ENCODE results near the gene OR8G5.

Gene OR8G5

GRCh38 chr11:124294687-124295086 is 38.5 kb downstream of the OR8G5 start:
- DNase-seq: no peak

- DNase-seq: no peak
These were observed 39.8 kb downstream of the OR8G5 start for GRCh38 chr11:124296016-124296415.

- no peak for DNase-seq
These were observed 41.7 kb downstream of the OR8G5 start for GRCh38 chr11:124297921-124298320.

- no peak for DNase-seq
These were observed 45.4 kb downstream of the OR8G5 start for GRCh38 chr11:124301548-124301947.

GRCh38 chr11:124302347-124303125 is 46.4 kb downstream of the OR8G5 start:
- no peak for DNase-seq

- no peak for DNase-seq
These were observed 50.9 kb downstream of the OR8G5 start for GRCh38 chr11:124307093-124307492.

GRCh38 chr11:124310721-124311120 is 54.5 kb downstream of the OR8G5 start:
- no peak for DNase-seq

GRCh38 chr11:124311269-124311668 is 55.1 kb downstream of the OR8G5 start:
- no peak for DNase-seq

GRCh38 chr11:124311670-124312069 is 55.5 kb downstream of the OR8G5 start:
- no peak for DNase-seq

- DNase-seq: no peak
These were observed 57.0 kb downstream of the OR8G5 start for GRCh38 chr11:124313131-124313530.

- no peak for DNase-seq
These were observed 57.7 kb downstream of the OR8G5 start, which contains the start of gene OR8D1 for GRCh38 chr11:124313849-124314248. TSS of gene OR8D1 (minus strand) at chr11:124313949. CDS start at chr11:124310766, 3,183 bp downstream.

GRCh38 chr11:124315052-124315451 is 58.9 kb downstream of the OR8G5 start:
- DNase-seq: no peak

All from activated CD8-positive, alpha-beta memory T cell treated with anti-CD3 and anti-CD28 coated beads, Interleukin-2, amount 50 U/mL, for 4 hours (primary cell).